Neural crest cell (in vitro differentiated cells): ENCODE data around the gene COL2A1. TPM values are rescaled to one million over a fixed set of nuclear protein-coding genes. Genes with fewer than 3 reads are reported as not detected.

Source experiments
- DNase-seq: peaks from one replicate; pipeline ENCODE4 v3.0.0; 2021; ENCODE audit warnings: low read depth, mixed read lengths, low spot score
- H3K27ac Mint-ChIP-seq: one replicate; pipeline ENCODE4 v1.8.0; 2021; ENCODE audit warnings: mild to moderate bottlenecking, mixed read lengths; ENCODE audit not compliant: unreplicated experiment
- H3K27me3 Mint-ChIP-seq: 2 replicates; pipeline ENCODE4 v1.8.0; 2021; ENCODE audit warnings: low read depth, mild to moderate bottlenecking, mixed read lengths
- H3K36me3 Mint-ChIP-seq: 2 replicates; pipeline ENCODE4 v1.8.0; 2021; ENCODE audit warnings: low read depth, mild to moderate bottlenecking, mixed read lengths
- H3K4me1 Mint-ChIP-seq: 2 replicates; pipeline ENCODE4 v1.8.0; 2021; ENCODE audit warnings: mixed read lengths
- H3K4me3 Mint-ChIP-seq: one replicate; pipeline ENCODE4 v1.8.0; 2021; ENCODE audit warnings: mild to moderate bottlenecking, mixed read lengths
- H3K9me3 Mint-ChIP-seq: 2 replicates; pipeline ENCODE4 v1.8.0; 2021; ENCODE audit warnings: mixed read lengths
- total RNA-seq: library from RNA; stranded (reverse); gene quantifications from 2 replicates; pipeline ENCODE4 v1.2.1, GENCODE V29; 2021
- TF ChIP-seq, protein P1 (sequence below): fragments of 200-600 bp; sonication (generic); conservative IDR thresholded peaks from 2 replicates; pipeline ENCODE4 v1.5.0; 2021; ENCODE audit warnings: antibody characterized with exemption, mild to moderate bottlenecking

The COL2A1 gene
- total RNA-seq, 1 donor from 2014 or later: 386 TPM

DNA sequence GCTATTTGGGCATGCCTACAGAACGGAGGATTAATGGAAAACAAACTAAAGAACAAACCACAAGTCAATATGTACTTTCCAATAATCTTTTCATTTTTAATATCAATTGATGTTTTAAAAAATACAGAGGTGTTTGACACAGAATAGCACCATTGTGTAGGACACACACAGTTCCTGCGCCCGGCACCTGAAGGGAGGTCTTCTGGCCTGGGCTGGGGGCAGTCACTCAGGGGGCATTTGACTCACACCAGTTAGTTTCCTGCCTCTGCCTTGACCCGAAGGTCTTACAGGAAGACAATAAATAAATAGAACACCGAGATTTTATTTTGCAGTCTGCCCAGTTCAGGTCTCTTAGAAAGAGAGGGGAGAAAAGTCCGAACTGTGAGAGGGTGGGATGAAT lies 31.4 kb downstream of the COL2A1 start:
- Mint-ChIP-seq H3K4me1 (no peaks in the 10 kb centered on the region), H3K27ac (no peak overlapping the region), H3K36me3 (peaks cover 18% of the 10 kb centered on the region), H3K27me3 (no peaks in the 10 kb centered on the region), H3K9me3 (no peaks in the 10 kb centered on the region), H3K4me3 (no peak overlapping the region)
- TF ChIP-seq, protein P1, sequence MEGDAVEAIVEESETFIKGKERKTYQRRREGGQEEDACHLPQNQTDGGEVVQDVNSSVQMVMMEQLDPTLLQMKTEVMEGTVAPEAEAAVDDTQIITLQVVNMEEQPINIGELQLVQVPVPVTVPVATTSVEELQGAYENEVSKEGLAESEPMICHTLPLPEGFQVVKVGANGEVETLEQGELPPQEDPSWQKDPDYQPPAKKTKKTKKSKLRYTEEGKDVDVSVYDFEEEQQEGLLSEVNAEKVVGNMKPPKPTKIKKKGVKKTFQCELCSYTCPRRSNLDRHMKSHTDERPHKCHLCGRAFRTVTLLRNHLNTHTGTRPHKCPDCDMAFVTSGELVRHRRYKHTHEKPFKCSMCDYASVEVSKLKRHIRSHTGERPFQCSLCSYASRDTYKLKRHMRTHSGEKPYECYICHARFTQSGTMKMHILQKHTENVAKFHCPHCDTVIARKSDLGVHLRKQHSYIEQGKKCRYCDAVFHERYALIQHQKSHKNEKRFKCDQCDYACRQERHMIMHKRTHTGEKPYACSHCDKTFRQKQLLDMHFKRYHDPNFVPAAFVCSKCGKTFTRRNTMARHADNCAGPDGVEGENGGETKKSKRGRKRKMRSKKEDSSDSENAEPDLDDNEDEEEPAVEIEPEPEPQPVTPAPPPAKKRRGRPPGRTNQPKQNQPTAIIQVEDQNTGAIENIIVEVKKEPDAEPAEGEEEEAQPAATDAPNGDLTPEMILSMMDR: no peak
- DNase-seq: no peak

DNA sequence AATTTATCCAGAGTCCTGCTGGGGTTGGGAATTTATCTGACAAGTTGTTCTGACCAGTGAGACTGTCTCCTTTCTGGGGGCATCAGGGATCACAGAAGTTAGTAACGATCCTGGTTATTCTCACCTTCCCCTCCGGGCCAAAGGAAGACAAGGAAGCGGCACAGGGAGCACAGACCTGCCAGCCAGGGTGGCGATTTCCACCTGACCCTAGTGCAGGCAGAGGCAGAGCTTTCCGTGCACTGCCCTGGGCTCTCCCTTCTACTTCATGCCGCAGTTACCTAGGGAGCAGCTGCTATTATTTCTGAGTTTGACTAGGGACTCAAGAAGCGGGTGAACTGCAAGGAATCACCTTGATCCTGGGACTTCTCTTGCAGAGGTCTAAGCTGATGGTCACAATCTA lies 33.4 kb downstream of the COL2A1 start:
- no peak for DNase-seq

DNA sequence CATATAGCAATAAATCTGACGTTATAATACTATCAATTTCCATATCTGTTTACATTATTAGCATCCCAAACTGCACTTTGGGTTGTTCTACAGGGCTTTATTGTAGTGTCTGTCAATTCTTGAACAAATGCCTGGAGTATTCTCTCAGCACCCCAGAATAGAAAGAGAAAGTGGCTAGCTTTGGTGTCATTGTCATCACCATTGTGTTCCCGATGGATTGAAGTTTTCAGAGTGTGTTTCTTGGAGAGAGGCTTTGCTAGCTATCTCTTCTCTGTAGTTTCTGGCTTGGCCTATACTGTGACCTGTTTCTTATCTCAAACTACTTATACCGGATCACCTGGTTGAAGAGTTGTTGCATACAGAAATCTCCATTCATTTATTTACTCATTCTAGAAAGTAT lies 34.4 kb downstream of the COL2A1 start:
- peaks cover 15% of the 10 kb centered on the region for H3K36me3 Mint-ChIP-seq
- H3K27me3 Mint-ChIP-seq: no peaks in the 10 kb centered on the region
- H3K4me3 Mint-ChIP-seq: no peak overlapping the region
- peaks cover 10% of the 10 kb centered on the region for H3K4me1 Mint-ChIP-seq
- no peaks in the 10 kb centered on the region for H3K9me3 Mint-ChIP-seq
- no peak for DNase-seq
- no peak overlapping the region for H3K27ac Mint-ChIP-seq
- TF ChIP-seq, protein P1: no peak

More for the DNA sequence above, 33.4 kb downstream of the COL2A1 start:
- H3K27ac Mint-ChIP-seq: peak overlapping the region; percentile 28
- no peaks in the 10 kb centered on the region for H3K9me3 Mint-ChIP-seq
- H3K4me1 Mint-ChIP-seq: peaks cover under 1% of the 10 kb centered on the region
- no peak overlapping the region for H3K4me3 Mint-ChIP-seq
- H3K36me3 Mint-ChIP-seq: peaks cover 18% of the 10 kb centered on the region
- no peaks in the 10 kb centered on the region for H3K27me3 Mint-ChIP-seq
- TF ChIP-seq, protein P1: no peak

DNA sequence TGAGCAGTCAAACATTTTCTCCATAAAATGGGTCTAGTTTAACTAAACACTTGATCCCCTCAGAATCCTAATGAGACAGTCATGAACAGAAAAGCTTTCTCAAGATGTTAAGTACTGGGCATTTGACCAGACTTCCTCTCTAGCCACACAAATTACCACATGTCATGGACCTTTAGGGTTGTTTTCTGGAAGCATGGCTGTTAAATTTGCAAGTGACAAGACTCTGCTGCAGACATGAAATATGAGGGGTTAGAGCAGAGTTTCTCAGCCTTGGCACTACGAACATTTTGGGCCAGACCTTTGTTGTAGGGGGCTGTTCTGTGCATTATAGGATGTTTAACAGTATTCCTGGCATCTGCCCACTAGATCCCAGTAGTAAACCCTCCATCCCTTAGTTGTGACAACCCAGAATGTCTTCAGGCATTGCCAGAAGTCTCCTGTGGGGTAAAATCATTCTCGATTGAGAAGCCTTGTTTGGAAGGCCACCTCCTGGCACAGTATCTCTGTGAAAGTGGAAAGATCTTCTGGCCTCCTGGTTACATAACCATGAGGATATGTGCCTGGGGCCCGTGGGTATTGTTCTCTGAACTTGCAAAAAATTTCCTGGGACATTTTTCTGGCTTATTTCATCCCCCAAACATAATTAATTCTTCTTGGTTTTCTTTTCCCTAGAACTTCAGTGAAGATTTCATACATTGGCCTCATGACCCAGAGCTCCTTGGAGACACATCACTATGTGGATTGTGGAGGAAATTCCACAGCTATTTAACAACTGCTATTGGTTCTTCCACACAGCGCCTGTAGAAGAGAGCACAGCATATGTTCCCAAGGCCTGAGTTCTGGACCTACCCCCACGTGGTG lies 36.6 kb downstream of the COL2A1 start:
- Mint-ChIP-seq H3K4me3 (no peak overlapping the region), H3K27ac (no peak overlapping the region), H3K27me3 (peaks cover 5% of the 10 kb centered on the region), H3K9me3 (no peaks in the 10 kb centered on the region), H3K4me1 (peaks cover 29% of the 10 kb centered on the region), H3K36me3 (peaks cover 3% of the 10 kb centered on the region)
- TF ChIP-seq, protein P1: no peak
- no peak for DNase-seq

DNA sequence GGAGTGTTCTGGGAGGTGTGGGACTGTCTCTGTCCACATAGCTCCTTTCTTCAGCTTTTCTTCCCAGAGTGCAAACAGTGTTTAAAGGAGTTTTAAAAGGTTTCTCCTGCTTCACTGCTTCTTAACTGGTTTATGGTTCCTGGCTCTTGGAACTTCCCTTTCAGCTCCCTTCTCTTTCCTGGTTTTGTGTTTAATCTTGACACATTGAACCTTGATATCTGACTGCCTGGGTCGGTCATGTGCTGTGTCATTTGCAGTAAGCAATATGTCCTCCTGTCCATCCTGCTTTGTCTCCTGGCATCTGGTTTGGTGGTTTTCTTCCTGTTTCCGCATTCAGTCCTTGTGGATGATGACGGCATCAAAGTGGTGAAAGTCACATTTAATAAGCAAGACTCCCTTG lies 38.7 kb downstream of the COL2A1 start:
- Mint-ChIP-seq H3K36me3 (no peaks in the 10 kb centered on the region), H3K4me3 (peak overlapping the region; percentile 22), H3K9me3 (no peaks in the 10 kb centered on the region), H3K27ac (no peak overlapping the region), H3K4me1 (peaks cover 29% of the 10 kb centered on the region), H3K27me3 (peaks cover 11% of the 10 kb centered on the region)
- no peak for DNase-seq
- TF ChIP-seq, protein P1: no peak
